Left renal cortex interstitium (tissue), 4 donors: ENCODE results near the gene CLDN11. TPM values are rescaled to one million over a fixed set of nuclear protein-coding genes. Genes with fewer than 3 reads are reported as not detected.

ENCODE experiments used
- DNase-seq, 4 donors: peaks; one replicate each; pipeline ENCODE4 v3.0.0-alpha.2; 2013; ENCODE audit warnings: low read depth in 4 of 4, low spot score in 2 of 4, missing footprints in 1 of 4
- polyA plus RNA-seq, 4 donors: library from polyadenylated mRNA; unstranded; fragments of 120-200 nt; gene quantifications; one replicate each; pipeline ENCODE4 v1.2.1, GENCODE V29; 2013; ENCODE audit not compliant: insufficient read length in 4 of 4

The CLDN11 gene
- polyA plus RNA-seq, 4 donors, result 194 to 292 (median 224) TPM

- DNase-seq, result no peak
These were observed 49.0 kb downstream of the CLDN11 start for GRCh38 chr3:170467571-170468147.

GRCh38 chr3:170469151-170470062 is 50.7 kb downstream of the CLDN11 start:
- DNase-seq, result no peak

- DNase-seq, result no peak
These were observed 51.7 kb downstream of the CLDN11 start for GRCh38 chr3:170470063-170471016.

- DNase-seq, result no peak
These were observed 52.5 kb downstream of the CLDN11 start for GRCh38 chr3:170471149-170471548.

GRCh38 chr3:170473358-170473757 is 54.7 kb downstream of the CLDN11 start:
- DNase-seq, result no peak

GRCh38 chr3:170475092-170475685 is 56.5 kb downstream of the CLDN11 start:
- no peak for DNase-seq

- no peak for DNase-seq
These were observed 57.6 kb downstream of the CLDN11 start for GRCh38 chr3:170476291-170476690.

GRCh38 chr3:170477395-170477794 is 58.7 kb downstream of the CLDN11 start:
- DNase-seq, result no peak

GRCh38 chr3:170480111-170480510 is 61.4 kb downstream of the CLDN11 start:
- no peak for DNase-seq

- DNase-seq, result no peak
These were observed 63.5 kb downstream of the CLDN11 start for GRCh38 chr3:170482199-170482598.

- no peak for DNase-seq
These were observed 65.0 kb downstream of the CLDN11 start for GRCh38 chr3:170483485-170484262.

Other genes with a start within 250 kb of the CLDN11 start
- 10 to 100 TPM; 18.2 to 44.6 (median 29.1) TPM for gene PHC3, start 237.1 kb upstream of the CLDN11 start, polyA plus RNA-seq
- gene PRKCI, start 196.4 kb upstream of the CLDN11 start, polyA plus RNA-seq, result 100 to 1,000 TPM in 1 of 4 donors, 10 to 100 TPM in 3; 58.4 to 101 (median 65.0) TPM
- gene SKIL, start 61.2 kb upstream of the CLDN11 start, polyA plus RNA-seq, result 10 to 100 TPM; 39.8 to 59.4 (median 42.7) TPM
- gene SLC7A14, start 167.2 kb downstream of the CLDN11 start, polyA plus RNA-seq, result 1 to 10 TPM; 1.7 to 2.8 (median 2.3) TPM